IPS-18c (cell line): ENCODE results near the gene C17orf100.
A peak's percentile ranks its signal among the peaks of the same experiment; 100 is the strongest.

Source experiments
- H3K4me3 ChIP-seq: 2 replicates; pipeline ENCODE4 v1.7.0; 2013; ENCODE audit warnings: low read depth, mild to moderate bottlenecking, low read length, moderate library complexity; ENCODE audit not compliant: insufficient read depth
- H3K9me3 ChIP-seq: one replicate; pipeline ENCODE4 v1.6.1; 2013; ENCODE audit warnings: mild to moderate bottlenecking, low read length, moderate library complexity; ENCODE audit not compliant: control insufficient read depth, insufficient read depth

The C17orf100 gene

DNA sequence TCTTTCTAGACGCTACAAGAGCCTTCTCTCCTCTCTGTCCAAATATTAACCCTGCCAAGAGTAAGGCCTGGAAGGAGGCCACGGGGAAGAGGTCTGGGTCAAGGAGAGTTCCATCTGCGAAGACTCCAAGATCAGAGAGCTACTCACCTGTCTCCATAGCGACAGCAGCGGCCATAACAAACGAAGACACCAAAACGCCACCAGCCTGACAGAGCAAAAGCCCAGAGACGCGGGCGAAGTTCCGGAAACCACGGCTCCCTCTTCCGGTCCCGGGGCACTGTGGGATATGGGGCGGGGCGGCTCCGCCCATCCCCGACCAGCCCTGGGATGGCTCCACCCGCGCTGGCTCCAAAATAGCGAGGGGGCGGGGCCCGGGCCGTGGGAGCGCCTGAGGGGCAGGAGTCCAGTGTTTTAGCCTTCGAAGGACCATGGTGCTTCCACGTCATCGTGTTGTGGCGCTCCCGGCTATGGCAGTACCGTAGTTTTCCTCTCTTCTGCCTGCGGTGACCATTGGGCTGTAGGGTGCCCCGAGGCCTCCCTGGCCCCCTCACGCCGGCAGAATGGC, at the start of gene C17orf100, which contains the start of gene MED31:
C17orf100 (plus strand) TSS at position 409 of the 565 bp plus-strand sequence; CDS start at position 561, 152 bp downstream.
MED31 (minus strand) TSS at position 252 of the 565 bp plus-strand sequence; CDS start at position 175, 77 bp downstream.
- Histone ChIP-seq H3K4me3 (peak within 1 kb of the TSS; percentile 80), H3K9me3 (no peaks in the 10 kb centered on the region)

DNA sequence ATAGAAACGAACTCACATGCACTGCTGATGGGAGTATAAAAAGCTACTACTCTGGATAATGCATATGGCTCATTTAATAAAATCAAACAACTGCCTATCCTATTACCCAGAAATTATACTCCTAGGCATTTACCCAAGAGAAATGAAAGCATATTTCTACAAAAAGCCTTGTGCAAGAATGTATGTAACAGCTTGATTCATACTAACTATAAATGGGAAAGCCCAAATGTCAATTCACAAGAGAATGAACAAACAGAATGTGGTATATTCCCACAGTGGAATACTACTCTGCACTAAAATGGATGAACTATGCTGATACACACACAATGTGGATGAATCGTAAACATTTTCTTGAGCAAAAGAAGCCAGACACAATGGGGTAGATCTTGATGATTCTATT, 49.4 kb upstream of the C17orf100 start:
- no peak overlapping the region for H3K4me3 ChIP-seq

DNA sequence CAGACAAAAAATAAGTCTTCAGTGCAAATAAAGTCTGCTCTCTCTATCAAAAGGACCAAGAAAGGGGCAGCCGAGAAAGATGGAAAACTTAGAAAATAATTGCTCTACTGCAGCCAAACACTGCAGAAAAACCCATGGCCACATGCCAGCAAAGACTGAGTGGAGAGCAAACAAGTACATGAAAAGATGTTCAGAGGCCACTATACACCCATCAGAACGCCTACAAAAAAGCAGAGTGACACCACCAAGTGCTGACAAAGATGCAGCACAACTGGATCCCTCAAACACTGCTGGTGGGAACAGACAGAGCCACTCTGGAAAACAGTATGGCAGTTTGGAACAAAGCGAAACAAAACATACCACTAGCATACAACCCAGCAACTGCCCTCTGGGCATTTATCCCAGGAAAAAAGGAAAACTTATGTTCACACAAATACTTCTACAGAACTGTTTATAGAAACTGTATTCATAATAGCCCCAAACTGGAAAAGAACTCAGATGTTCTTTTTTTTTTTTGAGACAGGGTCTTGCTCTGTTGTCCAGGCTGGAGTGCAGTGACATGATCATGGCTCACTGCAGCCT, 47.7 kb upstream of the C17orf100 start:
- Histone ChIP-seq H3K9me3 (no peaks in the 10 kb centered on the region), H3K4me3 (no peak overlapping the region)

More for the DNA sequence above, 49.4 kb upstream of the C17orf100 start:
- no peaks in the 10 kb centered on the region for H3K9me3 ChIP-seq

DNA sequence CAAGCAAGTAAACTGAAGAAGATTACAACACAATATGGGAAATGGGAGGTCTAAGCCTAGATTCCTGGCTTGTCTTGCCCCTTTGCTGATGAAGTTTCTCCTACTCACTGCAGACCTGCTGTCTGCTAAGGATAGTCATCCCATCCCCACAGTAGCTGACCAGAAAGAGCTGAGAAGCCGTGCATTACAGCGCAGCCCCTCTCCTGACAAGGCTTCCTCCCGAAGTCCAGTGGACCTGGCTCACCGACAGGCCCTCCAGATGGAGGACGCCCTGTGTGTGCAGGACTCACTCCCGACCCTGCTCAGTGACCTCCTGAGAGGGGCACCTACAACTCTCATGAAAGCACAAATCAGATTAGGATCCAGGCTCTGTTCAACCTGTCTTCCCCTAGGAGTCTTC, 46.4 kb upstream of the C17orf100 start:
- no peak overlapping the region for H3K4me3 ChIP-seq
- H3K9me3 ChIP-seq = no peaks in the 10 kb centered on the region

GRCh38 chr17:6608321-6608720, 43.2 kb upstream of the C17orf100 start:
- no peak overlapping the region for H3K4me3 ChIP-seq
- no peaks in the 10 kb centered on the region for H3K9me3 ChIP-seq

GRCh38 chr17:6610011-6610410, 41.6 kb upstream of the C17orf100 start:
- H3K4me3 ChIP-seq = no peak overlapping the region
- H3K9me3 ChIP-seq = no peaks in the 10 kb centered on the region

- Histone ChIP-seq H3K4me3 (no peak overlapping the region), H3K9me3 (no peaks in the 10 kb centered on the region)
Measured at GRCh38 chr17:6611231-6611630, 40.3 kb upstream of the C17orf100 start.

GRCh38 chr17:6623941-6624340, 27.6 kb upstream of the C17orf100 start:
- no peak overlapping the region for H3K4me3 ChIP-seq
- H3K9me3 ChIP-seq = no peaks in the 10 kb centered on the region

DNA sequence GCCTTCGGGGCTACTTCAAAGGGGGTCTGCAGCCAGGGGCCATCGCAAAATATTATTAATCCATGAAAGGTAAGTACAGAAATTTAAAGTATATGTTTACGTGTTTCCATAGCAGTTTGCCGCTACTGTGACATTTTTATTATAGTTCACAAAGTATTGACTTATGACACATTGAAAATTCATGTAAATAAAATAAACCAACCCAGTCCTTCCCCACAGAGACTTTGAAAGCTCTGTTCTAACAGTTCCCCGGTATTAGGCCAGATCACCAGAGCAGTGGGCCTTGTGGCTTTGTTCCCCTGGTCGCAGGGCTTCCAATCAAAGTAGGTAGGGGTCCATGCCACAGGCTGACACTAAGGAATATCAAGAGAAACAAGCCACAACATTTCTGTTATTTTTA, 24.9 kb upstream of the C17orf100 start:
- no peak overlapping the region for H3K4me3 ChIP-seq
- no peaks in the 10 kb centered on the region for H3K9me3 ChIP-seq

- Histone ChIP-seq H3K4me3 (no peak overlapping the region), H3K9me3 (no peaks in the 10 kb centered on the region)
Measured at GRCh38 chr17:6627019-6627418, 24.5 kb upstream of the C17orf100 start.

DNA sequence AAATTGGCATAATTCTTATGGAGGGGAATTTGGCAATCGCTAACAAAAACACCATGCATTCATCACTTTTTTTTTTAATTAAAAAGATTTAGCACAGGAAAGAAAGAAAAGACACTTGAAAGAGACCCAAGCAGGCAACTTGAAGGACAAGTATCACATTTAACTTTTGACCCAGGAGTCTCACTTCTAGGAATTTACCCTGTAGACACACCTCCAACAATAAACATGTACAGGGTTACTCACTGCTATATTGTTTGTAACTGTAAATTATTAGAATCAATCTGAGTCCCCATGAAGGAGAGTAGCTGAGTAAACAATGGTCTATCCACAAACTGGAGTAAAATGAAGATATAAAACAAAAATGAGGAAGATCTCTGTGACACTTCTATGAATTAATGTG, 21.2 kb upstream of the C17orf100 start:
- Histone ChIP-seq H3K4me3 (no peak overlapping the region), H3K9me3 (no peaks in the 10 kb centered on the region)

- H3K9me3 ChIP-seq = no peaks in the 10 kb centered on the region
- no peak overlapping the region for H3K4me3 ChIP-seq
Measured at GRCh38 chr17:6632530-6632929, 19.0 kb upstream of the C17orf100 start.

GRCh38 chr17:6633263-6633662, 18.3 kb upstream of the C17orf100 start:
- Histone ChIP-seq H3K4me3 (no peak overlapping the region), H3K9me3 (no peaks in the 10 kb centered on the region)

DNA sequence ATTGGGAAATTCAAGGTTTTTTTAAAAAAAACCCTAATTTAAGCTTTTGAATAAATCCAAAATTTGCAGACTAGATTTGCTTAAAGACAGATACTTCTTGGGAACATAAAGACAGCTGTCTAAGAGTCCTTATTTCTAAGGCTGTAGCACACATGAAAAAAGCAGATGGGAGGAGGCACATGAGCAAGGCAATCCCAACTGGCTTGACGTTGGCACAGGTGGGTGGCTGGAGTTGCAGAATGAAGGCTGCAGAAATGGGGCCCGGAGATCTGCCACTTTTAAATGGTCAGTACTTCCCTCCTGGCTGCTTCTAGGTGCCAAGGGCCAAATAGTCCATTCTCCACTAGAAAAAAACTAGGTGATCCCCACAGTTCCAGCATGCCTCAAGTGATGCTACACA, 15.5 kb upstream of the C17orf100 start:
- no peak overlapping the region for H3K4me3 ChIP-seq
- H3K9me3 ChIP-seq = no peaks in the 10 kb centered on the region

DNA sequence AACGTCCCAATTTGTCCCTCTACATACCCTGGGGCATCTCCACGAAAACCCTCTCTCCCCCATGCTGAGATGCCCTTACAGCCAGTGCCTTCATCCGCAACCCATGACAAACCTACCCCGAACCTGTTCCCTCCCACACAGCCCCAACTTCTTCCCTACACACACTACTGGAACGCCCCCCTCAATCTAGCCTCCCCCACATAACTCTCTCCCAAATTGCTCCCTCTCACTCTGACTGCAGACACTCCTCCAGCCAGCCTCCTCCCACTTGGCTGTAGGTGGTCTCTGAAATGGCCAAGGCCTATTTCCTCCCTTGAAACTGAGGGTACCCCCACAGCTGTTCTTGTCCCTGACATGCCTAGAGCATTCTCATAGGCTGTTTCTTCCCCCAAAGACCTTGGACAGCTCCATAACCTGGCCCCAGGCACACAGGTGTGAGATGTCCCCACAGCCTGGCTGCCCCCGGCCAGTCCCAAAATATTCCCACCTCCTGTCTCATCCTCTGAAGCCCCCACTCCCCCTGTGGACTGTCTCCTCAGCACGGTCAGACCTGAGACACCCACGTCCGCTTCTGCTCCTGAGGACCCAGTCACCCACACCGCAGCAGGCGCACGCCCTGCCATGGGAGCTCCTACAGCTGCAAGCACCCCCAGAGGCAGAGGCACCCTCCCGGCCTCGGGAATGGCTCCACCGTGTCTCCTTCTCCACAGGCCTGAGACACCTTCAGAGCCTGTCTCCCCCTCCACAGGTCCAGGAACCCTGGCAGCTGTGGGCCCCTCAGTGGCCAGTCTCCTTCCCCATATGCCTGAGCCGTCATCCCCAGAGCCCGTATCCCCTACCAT, 14.7 kb upstream of the C17orf100 start:
- Histone ChIP-seq H3K9me3 (no peaks in the 10 kb centered on the region), H3K4me3 (no peak overlapping the region)

GRCh38 chr17:6637458-6637840, 14.1 kb upstream of the C17orf100 start:
- no peak overlapping the region for H3K4me3 ChIP-seq
- no peaks in the 10 kb centered on the region for H3K9me3 ChIP-seq

DNA sequence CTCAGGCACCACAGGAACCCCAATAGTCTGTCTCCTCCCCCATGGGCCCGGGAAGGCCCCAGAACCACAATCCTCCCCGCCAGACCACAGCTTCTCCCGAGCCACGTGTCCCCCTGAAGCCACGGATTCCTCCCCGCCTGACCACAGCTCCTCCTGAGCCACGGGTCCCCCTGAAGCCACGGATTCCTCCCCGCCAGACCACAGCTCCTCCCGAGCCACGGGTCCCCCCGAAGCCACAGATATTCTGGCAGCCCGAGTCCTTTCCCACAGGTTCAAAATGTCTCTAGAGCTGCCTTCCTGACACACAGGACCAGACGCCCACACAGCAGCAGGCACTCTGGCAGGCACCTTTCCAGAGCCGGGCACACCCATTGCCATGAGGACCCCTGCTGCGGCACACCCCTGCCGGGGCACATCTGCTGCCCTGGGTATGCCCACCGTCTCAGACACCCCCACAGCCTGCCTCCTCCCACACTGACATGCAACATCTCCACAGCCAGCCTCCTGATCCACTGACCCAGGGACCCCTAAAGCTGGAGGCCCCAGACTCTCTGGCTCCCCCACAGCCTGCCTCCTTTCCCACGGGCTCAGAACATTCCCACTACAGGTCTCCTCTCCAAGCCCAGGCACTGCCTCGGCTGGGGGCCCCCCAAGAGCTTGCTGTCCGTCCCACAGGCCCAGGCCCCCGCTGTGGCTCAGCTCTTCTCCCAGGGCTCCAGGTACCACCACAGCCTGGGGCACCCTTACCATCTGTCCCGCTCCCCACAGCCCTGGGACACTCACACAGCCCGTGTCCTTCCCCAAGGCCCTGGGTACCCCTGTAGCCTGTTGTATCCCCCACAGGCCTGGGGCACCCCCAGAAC, 13.3 kb upstream of the C17orf100 start:
- no peaks in the 10 kb centered on the region for H3K9me3 ChIP-seq
- H3K4me3 ChIP-seq = no peak overlapping the region
